Activated naive CD4-positive, alpha-beta T cell treated with anti-CD3 and anti-CD28 coated beads, Interleukin-2, amount 50 U/mL, for 24 hours (primary cell): ENCODE measurements around the gene PATZ1.
"Not testable (repeated sequence)": the region's sequence is repeated elsewhere in the genome, so short reads cannot be mapped to it uniquely, and the experiment has no call there.

Experiments
- H3K27ac Mint-ChIP-seq: one replicate; pipeline ENCODE4 v1.8.0; 2021; ENCODE audit warnings: mild to moderate bottlenecking, mixed read lengths
- H3K27me3 Mint-ChIP-seq: one replicate; pipeline ENCODE4 v1.8.0; 2021; ENCODE audit warnings: mixed read lengths
- H3K36me3 Mint-ChIP-seq: one replicate; pipeline ENCODE4 v1.8.0; 2021; ENCODE audit warnings: mixed read lengths
- H3K4me1 Mint-ChIP-seq: one replicate; pipeline ENCODE4 v1.8.0; 2021; ENCODE audit warnings: mixed read lengths
- H3K4me3 Mint-ChIP-seq: one replicate; pipeline ENCODE4 v1.8.0; 2021; ENCODE audit warnings: mild to moderate bottlenecking, mixed read lengths
- H3K9me3 Mint-ChIP-seq: one replicate; pipeline ENCODE4 v1.8.0; 2021; ENCODE audit warnings: mixed read lengths

The PATZ1 gene

DNA sequence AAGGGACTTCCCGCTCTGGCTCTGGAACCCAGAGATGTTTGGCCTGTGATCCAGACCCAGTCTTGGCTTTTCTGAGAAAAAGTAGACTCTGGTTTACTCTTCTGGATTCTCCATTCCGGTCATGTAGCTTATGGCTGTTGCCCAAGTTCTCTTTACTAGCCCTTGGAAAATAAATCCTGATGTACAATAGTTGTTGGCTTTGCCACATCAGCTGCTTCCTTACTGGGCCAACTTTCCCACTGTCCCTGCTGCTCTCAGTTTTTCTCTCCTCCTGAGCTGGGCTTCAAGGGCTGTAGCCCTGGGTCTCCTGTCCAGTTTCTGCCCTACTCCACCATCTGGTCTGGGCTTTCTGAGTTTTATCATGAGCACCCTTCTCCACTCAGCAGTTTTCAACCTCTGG is 12.5 kb downstream of the PATZ1 start:
- peak overlapping the region; percentile 55 for H3K27ac Mint-ChIP-seq
- peaks cover 9% of the 10 kb centered on the region for H3K36me3 Mint-ChIP-seq
- H3K4me1 Mint-ChIP-seq: peaks cover 70% of the 10 kb centered on the region
- H3K4me3 Mint-ChIP-seq: no peak overlapping the region
- no peaks in the 10 kb centered on the region for H3K27me3 Mint-ChIP-seq
- H3K9me3 Mint-ChIP-seq: no peaks in the 10 kb centered on the region

DNA sequence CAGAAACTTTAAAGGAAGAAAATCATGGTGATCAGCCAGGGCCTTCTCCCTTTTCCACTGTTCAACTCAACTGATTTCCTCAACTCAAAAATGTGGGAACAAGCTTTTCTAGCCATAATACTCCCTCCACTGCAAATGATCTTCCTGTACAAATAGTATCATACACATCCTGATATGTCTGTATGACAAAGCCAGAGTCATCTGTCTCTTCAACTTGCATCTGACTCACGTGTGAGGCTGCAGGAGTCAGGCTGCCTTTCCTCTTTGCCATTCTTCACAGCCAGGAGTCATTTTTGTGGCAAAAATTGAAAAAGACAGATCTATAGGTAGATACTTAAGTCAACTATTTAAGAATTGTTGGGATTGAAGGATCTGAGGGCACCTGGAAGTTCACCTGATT is 13.3 kb downstream of the PATZ1 start:
- no peaks in the 10 kb centered on the region for H3K27me3 Mint-ChIP-seq
- H3K4me1 Mint-ChIP-seq: peaks cover 65% of the 10 kb centered on the region
- peaks cover 9% of the 10 kb centered on the region for H3K36me3 Mint-ChIP-seq
- no peaks in the 10 kb centered on the region for H3K9me3 Mint-ChIP-seq
- H3K27ac Mint-ChIP-seq: peak overlapping the region; percentile 85
- H3K4me3 Mint-ChIP-seq: no peak overlapping the region

DNA sequence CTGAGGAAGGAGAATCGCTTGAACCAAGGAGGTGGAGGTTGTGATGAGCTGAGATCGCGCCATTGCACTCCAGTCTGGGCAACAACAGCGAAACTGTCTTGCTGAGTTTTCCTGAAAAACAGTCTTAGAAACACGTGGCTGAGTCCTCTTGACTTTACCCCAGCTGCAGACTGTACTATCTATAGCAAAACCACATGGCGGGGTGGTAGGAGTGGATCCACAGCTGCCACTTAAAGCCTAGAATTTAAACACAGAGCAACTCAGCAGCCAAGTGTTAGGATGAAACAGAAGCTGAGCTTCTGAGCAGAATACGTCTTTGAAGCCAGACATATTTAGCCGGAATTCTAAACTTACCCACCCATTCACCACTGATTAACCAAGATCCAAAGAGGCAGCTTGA is 14.1 kb downstream of the PATZ1 start:
- peak overlapping the region; percentile 68 for H3K27ac Mint-ChIP-seq
- no peaks in the 10 kb centered on the region for H3K27me3 Mint-ChIP-seq
- H3K9me3 Mint-ChIP-seq: no peaks in the 10 kb centered on the region
- H3K36me3 Mint-ChIP-seq: peaks cover 12% of the 10 kb centered on the region
- peaks cover 56% of the 10 kb centered on the region for H3K4me1 Mint-ChIP-seq
- H3K4me3 Mint-ChIP-seq: no peak overlapping the region

DNA sequence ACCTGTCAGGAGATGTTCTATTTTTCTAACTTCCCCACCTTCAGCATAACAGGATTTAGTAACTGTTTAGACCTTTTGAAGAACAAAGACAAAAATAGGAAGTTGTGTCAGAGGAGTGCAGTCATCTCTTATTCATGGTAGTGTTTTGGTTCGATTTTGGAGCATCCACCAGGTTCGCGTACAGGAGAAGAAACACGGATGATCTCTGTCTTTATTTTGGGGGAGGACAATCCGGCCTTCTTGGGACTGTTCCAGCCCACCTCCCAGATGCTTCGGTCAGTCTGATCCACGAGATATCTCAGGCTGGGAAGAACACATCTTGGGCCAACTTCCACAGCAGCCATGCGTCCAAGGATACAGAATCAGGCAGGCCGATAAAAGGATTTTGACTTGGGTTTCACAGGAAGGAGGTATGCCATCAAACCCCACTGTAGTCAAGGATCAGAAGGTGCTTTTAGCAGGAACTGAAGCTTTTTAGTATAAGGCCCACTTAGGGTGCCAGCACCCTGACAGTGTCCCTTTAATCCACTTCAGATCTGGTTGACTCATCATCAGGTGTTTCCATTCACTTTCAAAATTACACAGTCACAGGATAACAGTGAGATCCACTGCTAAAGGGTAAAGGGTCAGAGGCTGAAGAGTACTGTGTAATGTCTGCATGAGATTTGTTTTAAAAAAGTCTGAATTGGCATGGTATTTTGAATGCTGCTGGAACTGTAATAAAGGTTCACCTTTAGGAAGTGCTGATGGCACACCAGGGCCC is 16.5 kb downstream of the PATZ1 start:
- Mint-ChIP-seq H3K36me3 (peaks cover 17% of the 10 kb centered on the region), H3K4me3 (peak overlapping the region; percentile 15), H3K4me1 (peaks cover 42% of the 10 kb centered on the region)

DNA sequence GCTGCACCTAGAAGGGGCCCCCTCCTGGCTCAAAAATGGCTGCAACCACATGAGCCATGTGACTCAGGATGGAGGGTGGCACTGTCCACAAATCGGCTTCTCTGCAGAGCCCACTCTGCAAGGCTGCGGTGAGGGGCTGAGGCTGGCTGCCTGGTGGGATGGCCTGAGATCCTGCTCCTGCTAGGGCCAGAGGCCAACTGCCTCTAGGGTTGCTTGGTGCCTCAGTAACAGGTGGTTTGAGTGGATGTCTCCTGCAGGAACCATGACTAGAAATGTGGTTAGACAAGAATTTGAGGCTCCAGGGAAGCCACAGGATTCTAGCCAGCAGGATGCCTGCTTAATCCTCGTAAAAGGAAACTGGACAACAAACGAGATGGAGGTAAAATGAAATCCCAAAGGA is 17.1 kb downstream of the PATZ1 start:
- no peak overlapping the region for H3K4me3 Mint-ChIP-seq
- H3K27me3 Mint-ChIP-seq: no peaks in the 10 kb centered on the region
- peaks cover 17% of the 10 kb centered on the region for H3K36me3 Mint-ChIP-seq
- H3K4me1 Mint-ChIP-seq: peaks cover 36% of the 10 kb centered on the region
- H3K9me3 Mint-ChIP-seq: no peaks in the 10 kb centered on the region
- H3K27ac Mint-ChIP-seq: peak overlapping the region; percentile 51

More for the DNA sequence above, 16.5 kb downstream of the PATZ1 start:
- Mint-ChIP-seq H3K27ac (peak overlapping the region; percentile 83), H3K27me3 (no peaks in the 10 kb centered on the region), H3K9me3 (no peaks in the 10 kb centered on the region)

DNA sequence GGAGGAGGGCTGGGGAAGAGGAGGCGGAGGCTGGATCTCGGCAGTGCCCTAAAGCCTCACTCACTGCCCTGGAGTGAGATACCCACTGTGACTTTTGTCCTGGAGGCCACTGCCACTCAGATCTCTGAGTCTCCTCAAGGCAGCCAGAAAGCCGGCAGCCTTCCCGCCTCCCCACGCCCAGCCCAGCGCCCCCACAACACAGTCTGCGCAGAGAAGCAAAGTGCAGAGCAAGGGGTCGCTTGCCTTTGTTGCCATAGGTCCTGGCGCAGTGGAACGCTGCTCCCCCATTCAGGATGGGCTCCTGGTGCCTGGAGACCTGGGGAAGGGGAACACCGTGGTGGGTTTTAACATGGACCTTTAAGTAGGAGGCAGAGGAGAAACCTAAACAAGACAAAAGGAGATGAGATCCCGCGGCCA is 17.6 kb downstream of the PATZ1 start:
- Mint-ChIP-seq H3K4me1 (peaks cover 33% of the 10 kb centered on the region), H3K9me3 (no peaks in the 10 kb centered on the region), H3K4me3 (no peak overlapping the region), H3K27ac (no peak overlapping the region), H3K36me3 (peaks cover 17% of the 10 kb centered on the region), H3K27me3 (no peaks in the 10 kb centered on the region)

DNA sequence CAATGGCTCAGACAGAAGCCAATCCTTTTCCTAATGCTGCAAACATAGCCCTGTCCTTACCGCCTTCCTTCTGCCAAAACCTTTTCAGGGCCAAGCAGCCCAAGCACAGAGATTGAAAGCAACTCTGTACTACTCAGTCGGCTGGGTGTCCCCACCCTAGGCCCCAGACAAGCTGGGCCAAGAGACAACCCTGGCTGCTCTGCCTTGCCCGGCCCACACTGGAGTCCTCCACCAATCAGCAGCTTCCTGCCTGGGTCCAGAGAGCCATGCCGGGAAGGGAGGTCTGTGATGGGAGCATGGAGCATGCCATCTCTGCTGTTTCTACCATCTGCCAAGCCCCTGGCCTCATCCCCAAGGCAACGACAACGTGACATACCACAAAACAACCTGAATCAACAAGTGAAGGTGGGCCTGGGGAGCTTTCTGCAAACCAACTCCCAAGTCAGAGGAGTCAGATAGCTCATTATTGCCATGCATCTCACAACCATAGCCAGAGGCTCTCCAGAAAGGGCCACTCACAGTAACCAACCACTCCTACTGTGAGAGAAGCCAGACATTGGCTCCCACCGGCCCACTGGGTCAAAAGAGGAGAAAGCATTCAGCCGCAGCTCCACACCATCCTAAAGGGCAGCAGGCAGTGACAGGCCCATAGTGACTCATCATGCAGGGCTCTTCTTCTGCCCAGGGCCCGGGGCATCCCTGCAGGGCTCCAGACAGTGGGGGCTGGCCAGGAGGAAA is 18.2 kb downstream of the PATZ1 start:
- Mint-ChIP-seq H3K4me3 (no peak overlapping the region), H3K9me3 (no peaks in the 10 kb centered on the region), H3K36me3 (peaks cover 14% of the 10 kb centered on the region), H3K4me1 (peaks cover 29% of the 10 kb centered on the region), H3K27ac (peak overlapping the region; percentile 30), H3K27me3 (no peaks in the 10 kb centered on the region)

DNA sequence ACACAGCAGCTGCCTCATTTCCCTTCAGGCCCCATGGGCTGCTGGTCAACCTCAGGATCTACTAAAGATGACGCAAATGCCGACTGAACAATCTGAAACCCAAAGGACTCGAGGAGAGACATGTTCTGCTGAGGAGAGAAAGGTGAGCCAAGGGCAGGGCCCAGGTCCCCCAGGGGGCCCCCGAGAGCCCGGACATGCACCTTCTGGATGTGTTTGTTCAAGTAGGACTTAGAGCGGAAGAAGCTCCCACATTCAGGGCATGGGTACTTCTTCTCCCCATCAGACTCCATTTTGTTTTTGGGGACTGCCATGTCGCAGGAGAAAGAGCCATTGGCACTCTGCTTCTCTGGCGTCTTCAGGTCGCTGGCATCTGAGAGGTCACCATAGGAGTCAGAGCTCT is 19.3 kb downstream of the PATZ1 start:
- no peak overlapping the region for H3K4me3 Mint-ChIP-seq

DNA sequence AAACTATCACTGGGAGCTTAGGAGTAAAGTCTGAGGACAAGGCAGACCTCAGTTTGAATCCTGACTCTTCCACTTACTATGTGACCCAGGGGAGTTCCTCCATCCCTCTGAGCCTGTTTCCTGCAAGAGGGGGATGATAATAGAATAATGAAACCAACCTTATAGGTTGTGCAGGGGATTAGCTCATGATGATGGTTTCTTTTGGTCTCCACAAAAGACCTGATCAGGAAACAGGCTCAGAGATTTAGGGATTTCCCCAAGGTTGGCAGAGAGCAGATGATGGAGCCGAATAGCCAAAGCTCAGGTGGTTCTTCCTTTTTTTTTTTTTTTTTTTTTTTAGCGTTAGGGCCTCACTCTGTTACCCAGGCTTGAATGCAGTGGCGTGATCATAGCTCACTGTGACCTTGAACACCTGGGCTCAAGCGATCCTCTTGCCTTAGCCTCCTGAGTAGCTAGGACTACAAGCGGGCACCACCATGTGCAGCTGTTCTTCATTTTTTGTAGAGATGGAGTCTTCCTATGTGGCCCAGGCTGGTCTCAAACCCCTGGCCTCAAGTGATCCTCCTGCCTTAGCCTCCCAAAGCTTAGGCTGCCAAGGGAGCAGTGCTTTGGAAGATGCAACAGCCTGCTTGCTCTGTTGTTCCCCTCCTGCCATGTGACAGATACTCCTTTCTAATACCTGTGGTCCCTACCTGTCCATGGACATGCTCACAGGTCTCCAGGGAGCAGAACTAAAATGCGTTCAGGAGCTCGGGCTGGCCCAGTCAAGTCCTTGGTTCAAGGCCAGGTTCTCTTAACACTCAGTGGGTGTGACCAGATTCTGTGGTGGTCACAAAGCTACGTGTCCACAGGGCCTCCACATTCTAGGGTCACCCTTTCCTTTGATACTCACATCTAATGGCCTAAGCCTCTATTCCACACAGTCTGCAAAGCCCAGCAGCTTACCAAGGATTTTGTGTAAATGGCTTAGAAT is 22.3 kb downstream of the PATZ1 start:
- H3K27ac Mint-ChIP-seq: peak overlapping the region; percentile 46
- H3K27me3 Mint-ChIP-seq: no peaks in the 10 kb centered on the region
- peaks cover 17% of the 10 kb centered on the region for H3K4me1 Mint-ChIP-seq
- no peaks in the 10 kb centered on the region for H3K9me3 Mint-ChIP-seq
- H3K4me3 Mint-ChIP-seq: no peak overlapping the region
- H3K36me3 Mint-ChIP-seq: peaks cover 12% of the 10 kb centered on the region

More for the DNA sequence above, 19.3 kb downstream of the PATZ1 start:
- no peaks in the 10 kb centered on the region for H3K27me3 Mint-ChIP-seq
- H3K36me3 Mint-ChIP-seq: peaks cover 13% of the 10 kb centered on the region
- no peaks in the 10 kb centered on the region for H3K9me3 Mint-ChIP-seq
- peak overlapping the region; percentile 79 for H3K27ac Mint-ChIP-seq
- H3K4me1 Mint-ChIP-seq: peaks cover 29% of the 10 kb centered on the region

DNA sequence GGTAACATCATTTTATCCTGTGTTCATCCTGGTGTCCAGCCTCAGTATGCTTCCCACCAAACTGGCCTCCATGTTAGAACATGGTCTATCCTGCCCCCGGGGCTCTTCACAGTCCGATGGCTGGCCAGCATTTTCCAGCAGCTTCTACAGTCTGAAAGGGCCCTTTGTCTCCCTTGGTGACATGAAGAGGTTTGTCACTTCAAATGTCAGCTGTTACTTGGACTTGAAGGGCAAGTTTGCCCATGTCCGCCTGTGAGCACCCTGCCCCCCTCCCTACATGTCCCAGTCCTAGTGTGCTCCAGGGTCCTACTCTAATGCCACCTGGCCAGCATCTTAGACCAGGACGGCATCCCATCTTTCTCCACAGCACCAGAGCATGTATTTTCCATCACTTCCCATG is 24.7 kb downstream of the PATZ1 start:
- Mint-ChIP-seq H3K9me3 (no peaks in the 10 kb centered on the region), H3K27me3 (no peaks in the 10 kb centered on the region), H3K4me1 (peaks cover 16% of the 10 kb centered on the region), H3K27ac (peak overlapping the region; percentile 81), H3K36me3 (peaks cover 9% of the 10 kb centered on the region), H3K4me3 (no peak overlapping the region)

DNA sequence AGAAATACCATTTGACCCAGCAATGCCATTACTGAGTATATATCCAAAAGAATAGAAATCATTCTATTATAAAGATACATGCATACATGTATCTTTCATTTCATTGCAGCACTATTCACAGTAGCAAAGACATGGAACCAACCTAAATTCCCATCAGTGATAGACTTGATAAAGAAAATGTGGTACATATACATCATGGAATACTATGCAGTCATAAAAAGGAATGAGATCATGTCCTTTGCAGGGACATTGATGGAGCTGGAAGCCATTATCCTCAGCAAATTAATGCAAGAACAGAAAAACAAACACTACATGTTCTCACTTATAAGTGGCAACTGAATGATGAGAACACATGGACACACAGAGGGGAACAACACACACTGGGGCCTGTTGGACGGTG is 31.9 kb downstream of the PATZ1 start:
- not testable (repeated sequence) for H3K27me3 Mint-ChIP-seq, H3K4me3 Mint-ChIP-seq, H3K9me3 Mint-ChIP-seq, H3K27ac Mint-ChIP-seq
- Mint-ChIP-seq H3K4me1 (peaks cover 19% of the 10 kb centered on the region), H3K36me3 (peaks cover 21% of the 10 kb centered on the region)

DNA sequence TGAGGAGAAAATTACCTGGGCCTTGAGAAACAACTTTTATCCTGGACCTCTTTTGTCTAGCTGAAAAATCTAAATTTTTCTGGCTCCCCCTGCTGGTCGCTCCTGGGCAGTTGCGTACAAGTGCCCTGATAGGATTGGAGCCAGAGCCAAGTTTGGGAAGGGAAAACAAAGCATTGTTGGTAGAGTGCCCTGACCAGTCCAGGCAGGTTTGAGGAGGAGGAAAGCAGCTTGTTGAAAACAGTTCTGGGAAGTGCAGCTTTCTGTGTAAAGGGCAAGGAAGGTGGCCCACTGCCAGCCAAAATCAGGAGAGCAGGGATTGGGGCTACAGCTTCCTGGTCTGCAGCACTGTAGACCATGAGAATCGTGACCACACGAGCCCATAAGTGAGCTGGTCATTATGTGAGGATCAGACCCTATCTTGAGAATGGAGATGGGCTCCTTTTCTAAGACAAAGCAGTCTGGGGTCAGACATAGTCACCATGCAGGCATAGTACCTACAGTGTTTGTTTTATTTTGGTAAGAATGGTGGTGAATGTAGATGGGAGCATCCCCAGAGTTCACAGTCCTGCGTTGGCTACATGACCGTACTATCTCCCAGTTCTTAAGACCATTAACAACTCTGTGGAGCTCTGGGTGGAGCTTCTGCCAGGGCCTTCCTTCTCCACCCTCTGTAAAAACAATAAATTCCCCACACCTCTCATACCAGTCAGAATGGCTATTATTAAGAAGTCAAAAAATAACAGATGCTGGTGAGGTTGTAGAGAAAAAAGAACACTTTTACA is 32.6 kb downstream of the PATZ1 start:
- Mint-ChIP-seq H3K27ac (peak overlapping the region; percentile 6), H3K9me3 (no peaks in the 10 kb centered on the region), H3K4me3 (no peak overlapping the region), H3K27me3 (no peaks in the 10 kb centered on the region), H3K4me1 (peaks cover 24% of the 10 kb centered on the region), H3K36me3 (peaks cover 19% of the 10 kb centered on the region)

DNA sequence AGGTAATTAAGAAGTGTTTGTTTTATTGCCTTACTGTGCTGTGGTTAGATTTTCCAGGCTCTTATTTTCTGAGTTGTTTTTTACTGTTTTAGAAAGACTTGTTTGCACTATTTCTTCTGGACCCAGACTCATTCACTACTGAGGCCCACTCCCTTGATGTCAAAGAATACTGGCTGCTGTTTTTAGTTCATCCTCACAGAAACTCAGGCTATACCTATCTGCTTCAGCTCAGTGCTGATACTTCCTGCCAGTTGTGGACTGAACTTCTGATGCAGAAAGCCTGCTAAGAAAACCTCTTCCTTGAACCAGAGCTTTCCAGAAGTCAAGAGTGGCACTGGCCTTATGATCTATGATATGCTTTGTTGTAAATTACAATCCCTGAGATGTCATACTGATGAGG is 38.0 kb downstream of the PATZ1 start:
- peaks cover 7% of the 10 kb centered on the region for H3K36me3 Mint-ChIP-seq
- H3K4me1 Mint-ChIP-seq: peaks cover 56% of the 10 kb centered on the region
- no peaks in the 10 kb centered on the region for H3K27me3 Mint-ChIP-seq
- peak overlapping the region; percentile 31 for H3K27ac Mint-ChIP-seq
- H3K9me3 Mint-ChIP-seq: no peaks in the 10 kb centered on the region
- peak overlapping the region; percentile 28 for H3K4me3 Mint-ChIP-seq

DNA sequence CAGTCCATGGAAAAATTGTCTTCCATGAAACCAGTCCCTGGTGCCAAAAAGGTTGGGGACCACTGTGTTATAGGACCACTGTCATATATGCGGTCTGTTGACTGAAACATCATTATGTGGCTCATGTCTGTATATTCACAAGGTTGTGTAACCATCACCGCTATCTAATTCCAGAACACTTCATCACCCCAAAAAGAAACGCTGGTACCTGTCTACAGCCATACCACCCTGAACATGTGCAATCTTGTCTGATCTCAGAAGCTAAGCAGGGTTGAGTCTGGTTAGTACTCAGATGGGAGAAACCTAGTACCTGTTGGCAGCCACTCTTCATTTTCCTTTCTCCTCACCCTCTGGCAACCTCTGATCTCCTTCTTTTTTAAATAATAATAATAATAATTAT is 41.0 kb downstream of the PATZ1 start:
- Mint-ChIP-seq H3K27ac (no peak overlapping the region), H3K4me1 (peaks cover 65% of the 10 kb centered on the region), H3K27me3 (no peaks in the 10 kb centered on the region), H3K36me3 (peaks cover 7% of the 10 kb centered on the region), H3K9me3 (no peaks in the 10 kb centered on the region), H3K4me3 (no peak overlapping the region)

DNA sequence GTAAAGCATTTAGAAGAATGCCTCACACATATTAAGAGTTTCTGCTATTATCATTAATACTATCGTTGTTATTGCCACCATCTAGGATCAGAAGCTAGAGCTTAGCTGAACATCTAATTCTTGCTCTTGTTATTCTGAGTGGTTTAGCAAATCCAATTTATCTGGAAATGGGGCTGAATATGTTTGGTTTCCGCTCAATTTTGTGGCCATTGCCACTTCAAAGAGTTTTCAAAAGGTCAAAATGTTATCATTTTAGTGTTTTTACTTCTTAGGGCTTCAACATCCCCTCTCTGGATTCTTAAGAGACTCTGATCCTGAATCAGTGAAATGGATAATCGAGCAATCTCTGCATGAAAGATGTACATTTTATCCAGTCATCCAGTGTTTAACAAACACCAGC is 43.6 kb downstream of the PATZ1 start:
- Mint-ChIP-seq H3K9me3 (no peaks in the 10 kb centered on the region), H3K36me3 (peaks cover 7% of the 10 kb centered on the region), H3K27me3 (no peaks in the 10 kb centered on the region), H3K27ac (no peak overlapping the region), H3K4me1 (peaks cover 64% of the 10 kb centered on the region), H3K4me3 (no peak overlapping the region)
